IMR-90 (cell line): ENCODE results near the gene APMAP. TPM values are rescaled to one million over a fixed set of nuclear protein-coding genes. Genes with fewer than 3 reads are reported as not detected.

Source experiments
- ATAC-seq: fragments of 200-7000 bp; cut with Tn5 transposase; 2 replicates; pipeline ENCODE4 v1.9.1; 2020; ENCODE audit warnings: low read depth, mild to moderate bottlenecking, moderate library complexity
- BruUV-seq: library from RNA; stranded (reverse); fragments of 400-500 nt; replicated peaks from 2 replicates; lab custom pipeline; 2021; lab: Mats Ljungman, UMichigan
- CTCF ChIA-PET: fragments of 300-600 bp; formaldehyde crosslinking; extraction: SDS; loops from one replicate; lab custom pipeline; 2021; ENCODE audit warnings: antibody characterized with exemption; lab: Yijun Ruan, JAX
- POLR2A ChIA-PET: fragments of 300-600 bp; sonication (Branson Sonifier 250); formaldehyde crosslinking; loops from one replicate; lab custom pipeline; 2022; ENCODE audit warnings: antibody characterized with exemption; ENCODE audit not compliant: unreplicated experiment; lab: Charles Lee
- DNase-seq: peaks from one replicate; pipeline ENCODE4 v3.0.0; 2013
- H2AFZ ChIP-seq: replicated peaks from 2 replicates; pipeline ENCODE3; 2013; ENCODE audit warnings: low read length, mild to moderate bottlenecking; ENCODE audit not compliant: poor library complexity
- H2AK5ac ChIP-seq: 2 replicates; pipeline ENCODE4 v1.6.1; 2013; ENCODE audit warnings: low read depth, low read length, inconsistent platforms
- H2AK9ac ChIP-seq: replicated peaks from 2 replicates; pipeline ENCODE3; 2013; ENCODE audit warnings: mild to moderate bottlenecking, low read depth, low read length, moderate library complexity; ENCODE audit not compliant: poor library complexity
- H2BK120ac ChIP-seq: 2 replicates; pipeline ENCODE4 v1.6.1; 2013; ENCODE audit warnings: low read depth, low read length, inconsistent platforms
- H2BK15ac ChIP-seq: 3 replicates; pipeline ENCODE4 v1.6.1; 2013; ENCODE audit warnings: low read depth, low read length, inconsistent platforms
- H2BK20ac ChIP-seq: 2 replicates; pipeline ENCODE4 v1.6.1; 2013; ENCODE audit warnings: low read depth, mild to moderate bottlenecking, inconsistent platforms, low read length, moderate library complexity
- H2BK5ac ChIP-seq: 2 replicates; pipeline ENCODE4 v1.6.1; 2013; ENCODE audit warnings: mild to moderate bottlenecking, low read depth, low read length, inconsistent platforms; ENCODE audit not compliant: poor library complexity, severe bottlenecking
- H3K14ac ChIP-seq: replicated peaks from 2 replicates; pipeline ENCODE4 v1.6.1; 2013; ENCODE audit warnings: low read depth, low read length, inconsistent platforms
- H3K18ac ChIP-seq: 2 replicates; pipeline ENCODE4 v1.6.1; 2013; ENCODE audit warnings: low read depth, low read length, control low read depth
- H3K23ac ChIP-seq: 2 replicates; pipeline ENCODE4 v1.6.1; 2013; ENCODE audit warnings: low read depth, low read length, inconsistent platforms
- H3K27ac ChIP-seq: 2 replicates; pipeline ENCODE4 v1.5.1; 2013; ENCODE audit warnings: mild to moderate bottlenecking, control low read depth, low read length; ENCODE audit not compliant: insufficient read depth
- H3K27me3 ChIP-seq: 2 replicates; pipeline ENCODE4 v1.6.1; 2013; ENCODE audit warnings: low read length; ENCODE audit not compliant: control insufficient read depth, insufficient read depth
- H3K36me3 ChIP-seq: 2 replicates; pipeline ENCODE4 v1.6.1; 2013; ENCODE audit warnings: low read length, mixed read lengths; ENCODE audit not compliant: control insufficient read depth, insufficient read depth
- H3K4ac ChIP-seq: 2 replicates; pipeline ENCODE4 v1.6.1; 2013; ENCODE audit warnings: low read depth, low read length, inconsistent platforms
- H3K4me1 ChIP-seq: 2 replicates; pipeline ENCODE4 v1.6.1; 2013; ENCODE audit warnings: low read length, mixed read lengths; ENCODE audit not compliant: control insufficient read depth, insufficient read depth
- H3K4me2 ChIP-seq: 2 replicates; pipeline ENCODE4 v1.6.1; 2013; ENCODE audit warnings: low read depth, mild to moderate bottlenecking, control low read depth, low read length, moderate library complexity
- H3K4me3 ChIP-seq: 2 replicates; pipeline ENCODE4 v1.5.1; 2013; ENCODE audit warnings: low read depth, mild to moderate bottlenecking, control low read depth, low read length, moderate library complexity; ENCODE audit not compliant: insufficient read depth
- H3K56ac ChIP-seq: 2 replicates; pipeline ENCODE4 v1.6.1; 2013; ENCODE audit warnings: low read length, inconsistent platforms; ENCODE audit not compliant: insufficient read depth; ENCODE audit errors: extremely low read depth
- H3K79me1 ChIP-seq, 2 experiments: 2 replicates each; pipeline ENCODE4 v1.6.1; 2013; ENCODE audit warnings: low read length in 2 of 2, inconsistent platforms in 1 of 2, low read depth in 1 of 2
- H3K9ac ChIP-seq: 2 replicates; pipeline ENCODE4 v1.6.1; 2013; ENCODE audit warnings: low read depth, low read length, control low read depth
- H3K9me1 ChIP-seq: 2 replicates; pipeline ENCODE4 v1.6.1; 2013; ENCODE audit warnings: low read length, inconsistent platforms; ENCODE audit not compliant: insufficient read depth
- H3K9me3 ChIP-seq: 2 replicates; pipeline ENCODE4 v1.6.1; 2013; ENCODE audit warnings: low read length; ENCODE audit not compliant: control insufficient read depth, insufficient read depth
- H4K20me1 ChIP-seq: 2 replicates; pipeline ENCODE4 v1.6.1; 2013; ENCODE audit warnings: low read length, inconsistent platforms; ENCODE audit not compliant: insufficient read depth
- H4K5ac ChIP-seq: 2 replicates; pipeline ENCODE4 v1.6.1; 2013; ENCODE audit warnings: mild to moderate bottlenecking, low read depth, low read length, control low read depth
- H4K8ac ChIP-seq, 2 experiments: 2 replicates each; pipeline ENCODE4 v1.6.1; 2013; ENCODE audit warnings: low read depth in 2 of 2, low read length in 2 of 2, control low read depth in 1 of 2, inconsistent platforms in 1 of 2
- H4K91ac ChIP-seq: 2 replicates; pipeline ENCODE4 v1.6.1; 2013; ENCODE audit warnings: low read depth, low read length, inconsistent platforms; ENCODE audit not compliant: insufficient read depth
- CHD1 ChIP-seq: IDR thresholded peaks from 2 replicates; pipeline ENCODE4 v1.6.1; 2012; ENCODE audit warnings: low read depth, low read length, improper control_type of control experiment
- FOS ChIP-seq: fragments of 150-350 bp; IDR thresholded peaks from 2 replicates; pipeline ENCODE4 v1.6.1; 2016; ENCODE audit warnings: low read depth, low read length
- MXI1 ChIP-seq: IDR thresholded peaks from 2 replicates; pipeline ENCODE4 v1.6.1; 2012; ENCODE audit warnings: low read depth, mild to moderate bottlenecking, low read length, moderate library complexity, borderline replicate concordance
- WGBS, 2 experiments: methylation state at CpG; one replicate each; pipeline versions ENCODE4 v1.1.5 to v1.1.7; 2013; ENCODE audit warnings: missing lambda C conversion rate in 2 of 2; ENCODE audit not compliant: insufficient read length in 1 of 2; ENCODE audit errors: extremely low coverage in 2 of 2; 5-methylcytosine and 5-hydroxymethylcytosine counted together
- dilution Hi-C: fragments of 300-500 bp; cut with HindIII; formaldehyde crosslinking; loops from one replicate; pipeline ENCODE4 v1.14.3; 2018; ENCODE audit warnings: low sequenced_read_pairs; ENCODE audit not compliant: unreplicated experiment
- in situ Hi-C: fragments of 300-500 bp; cut with MboI; formaldehyde crosslinking; loops from 3 replicates; pipeline ENCODE4 v1.14.3; 2019; ENCODE audit warnings: low sequenced_read_pairs, inconsistent platforms, mixed read lengths
- intact Hi-C: fragments of 100-400 bp; cut with micrococcal nuclease; formaldehyde crosslinking; loops from 2 replicates; pipeline ENCODE4 v1.10.0; 2022
- polyA plus RNA-seq, 3 experiments: library from polyadenylated mRNA; depleted of rRNA; stranded (reverse); fragments of >200 nt; gene quantifications; 2 replicates each; pipeline ENCODE4 v1.2.3, GENCODE V29; 2012; ENCODE audit warnings: low replicate concordance in 1 of 3
- total RNA-seq: library from RNA; depleted of rRNA; stranded (reverse); fragments of >200 nt; gene quantifications from 2 replicates; pipeline ENCODE4 v1.2.3, GENCODE V29; 2012

APMAP gene
- total and polyA plus RNA-seq, 2 of the 4 experiments (the other 2 are of a cell fraction) = 67.2 to 88.8 TPM

- dilution Hi-C loops (no loop called here), in situ Hi-C loops (no loop called here), intact Hi-C loops (no loop called here)
- no peaks in the 10 kb centered on the region for H3K9me3 ChIP-seq
- H4K8ac ChIP-seq = no peak overlapping the region
- H3K79me1 ChIP-seq = no peaks in the 10 kb centered on the region
- TF ChIP-seq FOS (no peak), CHD1 (no peak), MXI1 (no peak)
- H3K4ac ChIP-seq = no peak overlapping the region
- H3K56ac ChIP-seq = no peak overlapping the region
- H3K23ac ChIP-seq = no peak overlapping the region
- no peak overlapping the region for H2AFZ ChIP-seq
- no peaks in the 10 kb centered on the region for H3K36me3 ChIP-seq
- H4K20me1 ChIP-seq = no peaks in the 10 kb centered on the region; the same call in 1 of the 2 replicates
- WGBS, 2 experiments = no CpG with 5 or more reads among the region's 6 CpGs
- no peak overlapping the region for H3K27ac ChIP-seq
- H4K91ac ChIP-seq = no peak overlapping the region
- H2BK15ac ChIP-seq = no peak overlapping the region
- POLR2A ChIA-PET = no interaction called here
- no peak overlapping the region for H2AK9ac ChIP-seq
- H3K9ac ChIP-seq = no peak overlapping the region
- H2BK5ac ChIP-seq = no peak overlapping the region
- H3K9me1 ChIP-seq = no peaks in the 10 kb centered on the region
- no peak overlapping the region for H4K5ac ChIP-seq
- DNase-seq = no peak
- H2AK5ac ChIP-seq = no peak overlapping the region
- BruUV-seq = no TSS peak
- peaks cover 2% of the 10 kb centered on the region; the same call in 1 of the 2 replicates for H3K27me3 ChIP-seq
- H3K4me1 ChIP-seq = no peaks in the 10 kb centered on the region
- no peak overlapping the region for H3K18ac ChIP-seq
- H2BK20ac ChIP-seq = no peak overlapping the region
- no peak overlapping the region for H2BK120ac ChIP-seq
- CTCF ChIA-PET = no interaction called here
- ATAC-seq = no peak
- no peak overlapping the region for H3K14ac ChIP-seq
- no peak overlapping the region for H3K4me3 ChIP-seq
- H3K4me2 ChIP-seq = no peak overlapping the region
Measured at GRCh38 chr20:24949756-24950127, 42.8 kb downstream of the APMAP start.
